ENCODE results near the gene ADH7. TPM values are rescaled to one million over a fixed set of nuclear protein-coding genes. Genes with fewer than 3 reads are reported as not detected.
A peak's percentile ranks its signal among the peaks of the same experiment; 100 is the strongest.

Gene ADH7
- total RNA-seq: not detected

DNA sequence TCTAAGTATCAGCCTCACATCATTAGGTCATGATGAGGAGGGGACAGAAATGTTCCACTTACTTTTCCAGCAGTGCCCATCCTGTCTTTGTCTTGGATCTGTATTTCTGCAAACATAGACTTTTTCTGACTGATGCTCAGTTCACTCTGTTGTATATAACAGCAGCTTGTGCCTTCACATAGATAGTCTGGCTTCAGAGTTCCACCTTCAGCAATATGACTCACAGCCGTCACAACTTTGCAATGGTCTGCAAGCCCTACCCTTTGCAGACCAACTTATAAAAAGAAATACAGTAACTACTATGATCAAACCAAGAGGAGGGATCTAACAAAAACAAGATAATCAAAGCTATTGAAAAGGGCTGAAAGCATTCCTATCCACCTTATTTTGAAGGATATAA is at the start of gene ADH7:
TSS of gene ADH7 (minus strand) at position 189 of the 400 bp plus-strand sequence. CDS start at position 80, 109 bp downstream.
- ATAC-seq: no peak
- DNase-seq (ENCODE audit: low spot score): no peak

DNA sequence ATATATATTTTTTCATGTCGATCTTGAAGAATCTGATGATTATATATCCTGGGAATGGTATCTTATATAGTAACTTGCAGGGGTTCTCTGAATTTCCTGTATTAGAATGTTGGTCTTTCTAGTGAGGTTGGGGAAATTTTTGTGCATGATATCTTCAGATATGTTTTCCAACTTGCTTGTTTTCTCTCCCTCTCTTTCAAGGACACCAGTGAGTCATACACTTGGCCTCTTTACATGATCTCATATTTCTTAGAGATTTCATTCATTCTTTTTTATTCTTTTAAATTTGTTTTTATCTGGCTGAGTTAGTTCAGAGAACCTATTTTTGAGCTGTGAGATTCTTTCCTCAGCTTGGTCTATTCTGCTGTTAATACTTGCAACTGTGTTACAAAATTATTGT is 48.5 kb upstream of the ADH7 start:
- DNase-seq (ENCODE audit: low spot score) (no peak), ATAC-seq (no peak)

GRCh38 chr4:99473131-99473530 is 38.0 kb upstream of the ADH7 start:
- DNase-seq (ENCODE audit: low spot score): no peak
- ATAC-seq: no peak

DNA sequence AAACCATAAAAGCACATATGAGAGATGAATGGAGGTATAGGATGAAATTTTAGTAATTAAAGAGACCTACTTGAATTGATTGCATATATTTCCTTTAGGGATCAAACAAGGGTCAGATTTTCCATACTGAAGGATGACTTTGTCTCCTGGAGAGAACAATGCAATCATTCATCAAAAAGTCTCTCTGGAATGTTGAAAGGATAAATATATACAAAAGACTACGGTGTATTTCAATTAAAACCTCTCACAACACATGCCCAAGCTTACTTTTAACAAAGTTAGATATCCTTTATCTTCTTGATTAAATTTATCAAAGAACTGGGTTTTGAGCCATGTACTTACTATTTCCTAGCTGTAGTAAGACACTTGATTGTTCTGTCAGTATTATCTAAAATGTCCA is 36.8 kb upstream of the ADH7 start:
- no peak for DNase-seq (ENCODE audit: low spot score)

DNA sequence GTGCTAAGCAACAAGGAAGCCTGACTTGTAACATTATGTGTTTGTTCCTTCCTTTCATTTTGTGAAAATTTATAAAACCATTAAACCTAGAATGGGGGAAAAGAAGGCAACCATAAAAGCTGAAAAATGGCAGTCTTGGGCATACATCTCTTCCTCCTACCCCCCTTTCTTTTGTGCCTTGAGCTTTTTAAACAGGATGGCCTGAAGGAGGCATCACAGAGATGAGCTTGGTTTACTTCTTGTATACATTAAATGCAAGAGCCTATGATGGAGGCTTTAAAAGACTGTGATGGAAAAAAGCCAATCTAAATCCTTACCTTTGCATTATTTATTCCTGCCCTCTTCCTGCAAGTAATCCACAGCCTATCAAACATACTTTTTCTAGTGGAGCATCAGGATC is 36.2 kb upstream of the ADH7 start:
- no peak for ATAC-seq
- DNase-seq (ENCODE audit: low spot score): no peak

More for the DNA sequence above, 36.8 kb upstream of the ADH7 start:
- no peak for ATAC-seq

DNA sequence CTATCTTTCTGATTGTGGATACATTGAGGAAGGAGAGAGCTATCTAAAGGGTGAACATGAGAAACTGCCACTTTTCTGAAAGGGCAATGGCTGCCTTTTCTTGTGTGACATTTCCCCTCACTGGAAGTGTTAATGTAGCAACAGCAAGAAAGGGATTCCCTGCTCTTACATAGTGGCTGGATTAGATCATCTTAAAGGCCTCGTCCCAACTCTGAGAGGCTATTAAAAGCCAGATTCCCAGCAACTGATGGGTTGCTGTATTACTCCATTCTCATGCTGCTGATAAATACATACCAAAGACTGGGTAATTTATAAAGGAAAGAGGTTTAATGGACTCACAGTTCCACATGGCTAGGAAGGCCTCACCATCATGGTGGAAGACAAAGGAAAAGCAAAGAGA is 33.7 kb upstream of the ADH7 start:
- DNase-seq (ENCODE audit: low spot score) (no peak), ATAC-seq (no peak)

DNA sequence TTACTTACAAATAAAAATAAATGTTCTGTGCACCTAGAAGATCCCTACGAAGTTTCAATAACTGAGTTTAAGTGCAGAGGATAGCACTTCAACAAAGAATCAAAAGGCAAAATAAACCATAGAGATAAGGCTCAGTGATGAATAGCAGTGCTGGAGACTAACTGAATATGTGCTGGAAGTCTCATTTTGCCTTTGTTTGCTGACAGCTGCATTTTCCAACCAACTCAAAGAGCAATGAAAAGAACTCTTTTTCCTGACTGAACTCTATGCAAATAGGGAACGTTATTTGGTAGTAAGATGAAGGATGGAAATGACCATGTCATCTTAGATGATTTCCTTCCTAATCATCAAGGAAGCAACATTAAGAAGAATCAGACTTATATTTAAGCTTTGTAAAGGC is 32.7 kb upstream of the ADH7 start:
- no peak for DNase-seq (ENCODE audit: low spot score)
- ATAC-seq: no peak

DNA sequence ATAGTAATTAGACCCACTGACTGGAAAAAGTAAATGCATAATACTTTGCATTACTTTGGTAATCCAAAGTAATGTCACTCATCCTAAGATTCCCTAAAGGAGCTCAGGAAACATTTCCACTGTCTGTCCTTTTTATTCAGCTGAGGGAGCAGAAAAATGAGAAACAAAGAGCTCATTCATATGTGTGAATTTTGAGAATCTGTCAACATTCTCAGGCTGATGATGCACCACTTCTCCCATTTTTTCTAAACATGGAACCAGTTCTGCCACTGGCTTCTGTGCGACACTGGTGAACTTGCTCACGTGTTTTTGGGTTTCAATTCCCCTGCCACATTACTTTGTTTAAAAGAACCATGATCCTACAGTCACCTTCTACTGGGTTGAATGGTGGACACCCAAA is 28.4 kb upstream of the ADH7 start:
- no peak for ATAC-seq

GRCh38 chr4:99462875-99463464 is 27.8 kb upstream of the ADH7 start:
- ATAC-seq (peak; percentile 82), DNase-seq (ENCODE audit: low spot score) (peak; percentile 68)

More for the DNA sequence above, 28.4 kb upstream of the ADH7 start:
- no peak for DNase-seq (ENCODE audit: low spot score)

GRCh38 chr4:99461623-99462401 is 26.7 kb upstream of the ADH7 start:
- peak; percentile 82 for ATAC-seq
- DNase-seq (ENCODE audit: low spot score): peak; percentile 82

DNA sequence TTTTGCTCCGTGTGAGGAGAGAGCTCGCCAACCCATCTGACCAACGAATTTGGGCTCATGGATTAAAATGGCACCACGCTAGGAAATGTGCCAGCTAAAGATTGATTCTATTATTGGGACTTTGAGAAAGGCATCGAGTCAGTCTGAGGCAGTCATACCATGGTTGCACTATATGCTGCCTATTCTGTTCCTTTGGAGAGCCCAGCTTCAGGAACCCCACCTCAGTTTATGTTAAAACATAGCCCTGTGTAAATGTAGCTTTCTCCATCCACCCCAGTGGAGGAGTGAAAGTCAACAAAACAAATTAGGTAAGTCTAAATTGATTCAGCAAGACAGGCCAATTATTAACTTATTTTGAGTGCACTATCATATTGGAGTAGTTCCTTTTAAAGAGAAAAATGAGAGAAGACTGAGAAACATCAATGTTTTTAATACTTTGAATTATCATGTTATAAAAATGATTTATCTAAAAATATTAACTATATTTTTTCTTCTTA is 24.5 kb upstream of the ADH7 start:
- DNase-seq (ENCODE audit: low spot score) (no peak), ATAC-seq (peak; percentile 53)

GRCh38 chr4:99458911-99459447 is 23.8 kb upstream of the ADH7 start:
- no peak for DNase-seq (ENCODE audit: low spot score)
- no peak for ATAC-seq

DNA sequence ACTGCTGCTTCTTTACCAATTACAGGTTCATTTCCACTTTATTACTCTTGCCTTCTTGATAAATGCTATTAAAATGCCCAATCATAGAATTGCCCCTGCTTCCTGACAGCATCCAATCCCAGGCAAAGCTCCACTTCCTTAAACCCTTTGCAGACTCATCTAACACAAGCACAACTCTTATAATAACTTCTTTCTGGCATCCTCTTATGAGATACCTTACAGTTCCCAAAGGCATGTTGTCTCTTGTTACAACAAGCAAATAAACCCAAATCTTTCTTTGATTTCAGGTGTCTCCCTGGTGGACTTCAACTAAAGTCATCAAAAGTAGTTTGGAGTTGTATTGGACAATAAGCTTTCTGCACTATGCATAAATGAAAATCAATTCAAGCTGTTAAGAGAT is 22.5 kb upstream of the ADH7 start:
- ATAC-seq: no peak
- DNase-seq (ENCODE audit: low spot score): no peak

- ATAC-seq (no peak), DNase-seq (ENCODE audit: low spot score) (no peak)
Measured at GRCh38 chr4:99457270-99457669, 22.1 kb upstream of the ADH7 start.

DNA sequence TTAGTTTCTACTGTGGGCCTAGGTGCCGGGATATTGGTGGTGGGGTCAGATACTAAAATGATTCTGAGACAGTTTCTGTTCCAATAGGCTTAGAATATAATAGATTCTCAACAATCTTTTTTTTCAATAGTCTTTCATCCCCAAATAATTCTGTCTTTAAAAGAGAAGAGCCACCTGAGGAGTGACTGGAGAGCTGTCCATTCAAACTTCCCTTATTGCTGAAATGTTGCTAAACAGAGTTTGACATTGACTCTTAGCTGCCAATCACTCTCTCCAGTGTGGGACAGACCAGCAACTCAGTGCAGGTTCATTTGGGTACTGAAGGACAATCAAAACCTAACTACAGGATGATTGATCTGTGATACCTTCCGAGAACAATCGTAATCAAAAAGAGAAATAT is 12.4 kb upstream of the ADH7 start:
- ATAC-seq (peak; percentile 49), DNase-seq (ENCODE audit: low spot score) (no peak)

- peak; percentile 49 for ATAC-seq
- no peak for DNase-seq (ENCODE audit: low spot score)
Measured at GRCh38 chr4:99447079-99447478, 11.9 kb upstream of the ADH7 start.

DNA sequence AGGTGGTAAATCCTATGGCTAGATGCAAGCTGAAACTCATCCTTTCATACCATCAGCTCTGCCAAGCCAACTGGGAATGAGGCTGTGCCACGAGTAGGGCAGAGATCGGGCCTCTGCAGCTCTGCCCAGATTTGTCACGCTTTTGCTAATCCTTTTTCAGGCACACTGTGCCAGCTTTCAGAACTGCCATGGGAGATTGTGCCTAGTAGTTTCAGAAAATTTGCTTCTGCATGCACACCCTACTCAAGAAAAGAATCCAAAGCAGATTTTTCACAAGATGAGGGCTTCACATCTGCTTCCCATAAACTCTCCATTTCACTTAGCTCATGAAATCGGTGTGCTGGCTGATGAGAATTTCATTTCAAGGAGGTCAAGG is 3.3 kb upstream of the ADH7 start:
- no peak for DNase-seq (ENCODE audit: low spot score)
- ATAC-seq: no peak

DNA sequence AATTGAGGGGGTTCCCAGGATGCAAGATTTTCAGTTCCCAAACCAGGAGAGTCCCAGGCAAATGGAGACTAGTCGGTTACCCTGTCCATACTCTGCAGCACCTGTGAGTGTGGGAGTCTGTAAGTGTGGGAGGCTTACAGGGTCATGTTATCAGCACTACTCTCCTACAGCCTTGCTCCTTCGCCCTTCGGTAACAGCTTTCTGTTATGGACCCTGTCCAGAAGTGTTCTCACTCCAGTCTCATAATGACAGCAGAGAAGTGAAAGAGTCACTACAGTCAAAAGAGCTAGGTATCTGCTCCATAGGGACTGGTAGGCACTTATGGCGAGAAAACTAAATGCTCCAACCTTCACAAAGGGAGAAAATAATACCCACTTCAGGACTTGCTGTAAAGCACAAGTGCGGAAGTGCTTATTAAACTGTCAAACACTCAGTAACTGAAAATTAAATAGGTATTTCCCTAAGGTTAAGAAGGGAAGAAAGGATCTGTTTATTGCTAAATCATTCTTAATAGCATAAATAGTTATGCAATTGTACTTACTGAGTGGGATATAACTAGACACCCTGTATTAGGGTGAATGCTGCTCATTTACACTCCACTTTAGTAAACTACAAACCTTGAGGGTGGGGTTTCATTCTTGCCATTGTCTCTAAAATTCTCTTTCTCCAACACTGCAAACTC is 2.7 kb upstream of the ADH7 start:
- no peak for ATAC-seq
- no peak for DNase-seq (ENCODE audit: low spot score)

GRCh38 chr4:99436976-99437722 is 2.0 kb upstream of the ADH7 start:
- no peak for DNase-seq (ENCODE audit: low spot score)
- ATAC-seq: peak; percentile 76

DNA sequence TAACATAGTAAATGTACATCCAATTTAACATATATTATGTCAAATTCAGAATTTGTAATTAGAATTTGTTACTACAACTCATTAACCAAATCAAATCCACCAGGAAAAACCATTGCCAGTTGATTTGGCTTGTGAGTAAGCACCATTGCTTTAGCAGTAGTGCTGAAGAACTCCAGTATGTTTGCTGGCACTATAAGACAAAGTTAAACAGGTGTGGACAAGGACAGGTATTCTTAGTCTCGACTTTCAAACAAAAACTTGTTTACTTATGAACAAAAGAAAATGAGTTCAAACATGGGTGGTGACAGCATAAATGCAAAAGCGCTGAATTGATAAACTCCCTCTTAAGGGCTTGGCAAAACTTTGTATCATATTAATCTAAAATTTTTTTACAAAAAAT is 1.3 kb upstream of the ADH7 start:
- ATAC-seq: no peak
- no peak for DNase-seq (ENCODE audit: low spot score)

- DNase-seq (ENCODE audit: low spot score) (no peak), ATAC-seq (no peak)
Measured at GRCh38 chr4:99430106-99430505, 5.0 kb downstream of the ADH7 start.

All from left lobe of liver (tissue), 2 donors.